Spleen (tissue), 11 donors: ENCODE results near the gene MAS1L. TPM values are rescaled to one million over a fixed set of nuclear protein-coding genes. Genes with fewer than 3 reads are reported as not detected.

Experiments
- DNase-seq: peaks from one replicate; pipeline ENCODE4 v3.0.0-alpha.2; 2020
- H3K27ac ChIP-seq, 8 donors: fragments of 200-600 bp; sonication (generic) in 7 of 8; 1 replicate in 4 of 8; 2 replicates in 4 of 8; pipeline versions ENCODE4 v1.5.0 to v1.8.0; 2016 to 2021; ENCODE audit warnings: inconsistent platforms in 4 of 8, mild to moderate bottlenecking in 4 of 8, moderate library complexity in 1 of 8
- H3K27me3 ChIP-seq, 7 donors: fragments of 200-600 bp; sonication (generic) in 6 of 7; replicated peaks in 1 of 7; 1 replicate in 4 of 7; 2 replicates in 3 of 7; pipeline versions ENCODE4 v1.5.0 to v1.8.0; 2016 to 2021; ENCODE audit warnings: inconsistent platforms in 3 of 7, mild to moderate bottlenecking in 1 of 7
- H3K36me3 ChIP-seq, 6 donors: fragments of 200-600 bp; sonication (generic) in 5 of 6; 1 replicate in 4 of 6; 2 replicates in 2 of 6; pipeline versions ENCODE4 v1.5.0 to v1.8.0; 2016 to 2021; ENCODE audit warnings: inconsistent platforms in 2 of 6
- H3K4me1 ChIP-seq, 6 donors: fragments of 200-600 bp; sonication (generic) in 5 of 6; 1 replicate in 3 of 6; 2 replicates in 3 of 6; pipeline versions ENCODE4 v1.5.0 to v1.8.0; 2016 to 2021; ENCODE audit warnings: inconsistent platforms in 3 of 6
- H3K4me3 ChIP-seq, 8 donors: fragments of 200-600 bp; sonication (generic) in 7 of 8; 1 replicate in 4 of 8; 2 replicates in 4 of 8; pipeline versions ENCODE4 v1.5.0 to v1.8.0; 2016 to 2021; ENCODE audit warnings: inconsistent platforms in 4 of 8, mild to moderate bottlenecking in 4 of 8, moderate library complexity in 2 of 8
- H3K9me3 ChIP-seq, 8 donors: fragments of 200-600 bp; sonication (generic) in 7 of 8; 1 replicate in 4 of 8; 2 replicates in 4 of 8; pipeline versions ENCODE4 v1.5.0 to v1.8.0; 2016 to 2021; ENCODE audit warnings: inconsistent platforms in 4 of 8
- POLR2A ChIP-seq, 3 donors: fragments of 450-650 bp; IDR thresholded peaks; one replicate each; pipeline ENCODE4 v1.5.1; 2017; ENCODE audit warnings: antibody characterized with exemption in 3 of 3, mild to moderate bottlenecking in 1 of 3
- POLR2AphosphoS5 ChIP-seq, 3 donors: sonication (generic); formaldehyde crosslinking; IDR thresholded peaks; one replicate each; pipeline ENCODE4 v1.5.1; 2017; ENCODE audit warnings: antibody characterized with exemption in 3 of 3
- WGBS, 5 donors: extraction: QIAGEN DNeasy Blood & Tissue Kit in 3 of 5; methylation state at CpG; one replicate each; pipeline versions ENCODE4 v1.1.5 to v1.1.7; 2013 to 2018; 5-methylcytosine and 5-hydroxymethylcytosine counted together
- intact Hi-C: fragments of 100-400 bp; cut with DNase I; formaldehyde crosslinking; loops from one replicate; pipeline ENCODE4 v1.15.0; 2023; ENCODE audit warnings: low total_unique reads
- polyA plus RNA-seq, 3 donors: library from polyadenylated mRNA; stranded (reverse); fragments of 200-250 nt; gene quantifications; one replicate each; pipeline ENCODE4 v1.2.1, GENCODE V29; 2013
- total RNA-seq, 7 donors: library from RNA; depleted of rRNA in 3 of 7; stranded (reverse); fragments of >200 nt in 3 of 7; fragmentation: NEBNext Ultra II Directional in 4 of 7; extraction: Animal tissue kit (Norgen Biotek cat#: 25700) in 4 of 7; gene quantifications; one replicate each; pipeline versions ENCODE4 v1.1.0 to v1.2.1, GENCODE V29; 2016 to 2021
- TF ChIP-seq, protein P1 (sequence below), 11 experiments: fragments of 200-600 bp in 7 of 11; fragments of 450-650 bp in 4 of 11; sonication (generic) in 4 of 11; IDR thresholded peaks in 8 of 11; conservative IDR thresholded peaks in 3 of 11; 1 replicate in 7 of 11; 2 replicates in 4 of 11; pipeline versions ENCODE4 v1.4.0 to v1.8.0; 2016 to 2021; ENCODE audit warnings: antibody characterized with exemption in 11 of 11, inconsistent platforms in 4 of 11, mild to moderate bottlenecking in 1 of 11
- donor health status: healthy with polysubstance abuse.
- donor health status: DM: no; HTN: no; CAD: no; lungs with moderate emphysema.
- donor health status: DM: no; HTN: no; CAD: no.
- donor health status: Bipolar disorder and iron deficiency.
- donor health status: healthy.
- donor health status: DM: no; HTN: no; CAD: no.
- donor health status: DM: yes; HTN: yes; CAD: no.

The MAS1L gene
- total and polyA plus RNA-seq, 10 donors: not detected

DNA sequence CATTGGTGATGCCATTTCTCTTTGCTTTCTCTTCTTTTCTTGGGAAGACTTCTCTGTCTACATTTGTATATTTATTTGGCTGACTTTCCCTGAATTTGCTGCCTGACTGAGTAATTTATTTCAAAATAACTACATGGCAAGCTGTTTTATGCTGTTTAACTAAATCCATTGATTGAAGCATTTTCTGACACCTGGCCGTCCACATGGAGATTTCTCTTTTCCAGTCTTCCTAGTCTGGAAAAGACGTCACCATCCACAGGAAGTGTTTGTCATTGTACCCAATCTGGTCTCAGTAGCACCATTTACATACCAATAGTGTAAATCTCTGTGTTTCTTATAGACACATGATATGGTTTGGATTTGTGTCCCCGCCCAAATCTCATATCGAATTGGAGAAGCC is 9.2 kb upstream of the MAS1L start:
- WGBS, 5 donors: 65 to 86% (median 82%) methylated on average over 4 of the region's 4 CpGs
- TF ChIP-seq POLR2A (IDR thresholded peaks at IDR 0.05) (no peak), POLR2AphosphoS5 (IDR thresholded peaks at IDR 0.05) (no peak)
- TF ChIP-seq, protein P1, sequence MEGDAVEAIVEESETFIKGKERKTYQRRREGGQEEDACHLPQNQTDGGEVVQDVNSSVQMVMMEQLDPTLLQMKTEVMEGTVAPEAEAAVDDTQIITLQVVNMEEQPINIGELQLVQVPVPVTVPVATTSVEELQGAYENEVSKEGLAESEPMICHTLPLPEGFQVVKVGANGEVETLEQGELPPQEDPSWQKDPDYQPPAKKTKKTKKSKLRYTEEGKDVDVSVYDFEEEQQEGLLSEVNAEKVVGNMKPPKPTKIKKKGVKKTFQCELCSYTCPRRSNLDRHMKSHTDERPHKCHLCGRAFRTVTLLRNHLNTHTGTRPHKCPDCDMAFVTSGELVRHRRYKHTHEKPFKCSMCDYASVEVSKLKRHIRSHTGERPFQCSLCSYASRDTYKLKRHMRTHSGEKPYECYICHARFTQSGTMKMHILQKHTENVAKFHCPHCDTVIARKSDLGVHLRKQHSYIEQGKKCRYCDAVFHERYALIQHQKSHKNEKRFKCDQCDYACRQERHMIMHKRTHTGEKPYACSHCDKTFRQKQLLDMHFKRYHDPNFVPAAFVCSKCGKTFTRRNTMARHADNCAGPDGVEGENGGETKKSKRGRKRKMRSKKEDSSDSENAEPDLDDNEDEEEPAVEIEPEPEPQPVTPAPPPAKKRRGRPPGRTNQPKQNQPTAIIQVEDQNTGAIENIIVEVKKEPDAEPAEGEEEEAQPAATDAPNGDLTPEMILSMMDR (IDR thresholded peaks at IDR 0.05 in 8 of 11, conservative IDR thresholded peaks at IDR 0.05 in 3 of 11): no peak
- H3K27ac ChIP-seq: no peak overlapping the region
- DNase-seq: no peak
- H3K4me1 ChIP-seq: no peaks in the 10 kb centered on the region
- no peak overlapping the region for H3K4me3 ChIP-seq
- no peaks in the 10 kb centered on the region for H3K36me3 ChIP-seq
- H3K27me3 ChIP-seq: peaks cover 0 to 36% (median 9%) of the 10 kb centered on the region in 7 donors
- intact Hi-C loops: no loop called here
- no peaks in the 10 kb centered on the region for H3K9me3 ChIP-seq

DNA sequence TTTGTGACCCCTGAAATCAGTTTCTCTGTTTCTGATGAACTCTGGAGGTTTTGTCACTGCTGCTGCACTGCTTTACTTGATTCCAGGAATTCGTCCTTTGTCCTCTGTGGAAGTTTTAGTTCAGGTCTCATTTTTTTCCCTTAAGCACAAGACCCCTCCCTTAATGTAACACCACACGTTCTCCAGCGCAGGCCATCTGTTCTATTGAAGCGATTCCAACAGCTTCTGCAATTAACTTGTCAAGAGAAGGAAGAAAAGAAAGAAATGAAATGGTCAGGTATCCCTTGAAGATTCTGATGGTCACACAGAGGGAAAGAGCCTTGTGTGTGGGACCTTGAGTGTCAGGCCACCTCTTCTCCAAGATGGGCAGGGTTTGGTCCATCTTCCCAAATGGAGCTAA is 7.8 kb upstream of the MAS1L start:
- no peak for TF ChIP-seq POLR2AphosphoS5 (IDR thresholded peaks at IDR 0.05)
- TF ChIP-seq, protein P1 (IDR thresholded peaks at IDR 0.05 in 8 of 11, conservative IDR thresholded peaks at IDR 0.05 in 3 of 11): no peak
- no peak for TF ChIP-seq POLR2A (IDR thresholded peaks at IDR 0.05)
- WGBS, 5 donors: 69 to 84% (median 79%) methylated on average over 4 of the region's 4 CpGs

DNA sequence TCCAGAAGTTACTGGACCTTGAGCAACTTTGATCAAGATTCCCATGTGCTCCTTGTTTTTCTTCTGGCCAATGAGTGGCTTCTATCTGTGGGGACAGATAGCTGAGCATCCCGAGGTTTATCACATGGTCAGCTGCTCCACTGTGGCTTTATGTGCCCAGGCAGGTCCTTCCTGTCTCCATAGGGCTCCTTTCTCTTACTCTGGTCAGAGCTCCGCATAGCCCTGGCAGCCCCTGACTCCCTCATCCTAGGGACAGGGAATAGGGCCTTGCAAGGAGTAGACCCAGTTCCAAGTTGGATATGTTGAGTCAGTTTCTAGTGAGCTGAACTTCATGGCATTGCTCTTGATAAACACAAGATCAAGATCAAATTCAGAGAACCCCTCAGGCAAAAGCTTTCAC is 6.4 kb upstream of the MAS1L start:
- no peak for DNase-seq
- Histone ChIP-seq H3K9me3 (no peaks in the 10 kb centered on the region), H3K36me3 (no peaks in the 10 kb centered on the region), H3K27ac (no peak overlapping the region), H3K27me3 (peaks cover 0 to 19% (median 0%) of the 10 kb centered on the region in 7 donors), H3K4me1 (no peaks in the 10 kb centered on the region), H3K4me3 (no peak overlapping the region)
- WGBS, 5 donors: 45 to 79% (median 75%) methylated on average over 2 of the region's 2 CpGs
- TF ChIP-seq POLR2AphosphoS5 (IDR thresholded peaks at IDR 0.05) (no peak), POLR2A (IDR thresholded peaks at IDR 0.05) (no peak)
- TF ChIP-seq, protein P1 (IDR thresholded peaks at IDR 0.05 in 8 of 11, conservative IDR thresholded peaks at IDR 0.05 in 3 of 11): no peak
- intact Hi-C loops: no loop called here

More for the DNA sequence above, 7.8 kb upstream of the MAS1L start:
- Histone ChIP-seq H3K4me1 (no peaks in the 10 kb centered on the region), H3K27ac (no peak overlapping the region), H3K4me3 (no peak overlapping the region), H3K27me3 (peaks cover 0 to 28% (median 2%) of the 10 kb centered on the region in 7 donors), H3K36me3 (no peaks in the 10 kb centered on the region), H3K9me3 (no peaks in the 10 kb centered on the region)
- intact Hi-C loops: no loop called here
- DNase-seq: no peak

DNA sequence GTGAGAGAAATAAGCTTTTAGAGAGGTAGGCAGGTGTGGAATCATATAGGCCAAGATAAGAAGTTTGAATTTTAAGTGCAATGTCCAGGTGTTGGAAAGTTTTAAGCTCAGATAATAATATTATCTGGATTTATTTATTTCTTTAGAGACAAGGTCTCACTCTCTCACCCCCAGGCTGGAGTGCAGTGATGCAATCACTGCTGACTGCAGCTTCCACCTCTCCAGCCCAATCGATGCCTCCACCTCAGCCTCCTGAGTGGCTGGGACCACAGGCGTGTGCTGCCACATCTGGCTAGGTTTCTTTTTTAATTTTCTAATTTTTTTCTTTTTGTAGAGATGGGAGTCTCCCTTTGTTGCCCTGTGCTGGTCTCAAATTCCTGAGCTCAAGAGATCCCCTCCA is 5.5 kb upstream of the MAS1L start:
- intact Hi-C loops: no loop called here
- TF ChIP-seq, protein P1 (IDR thresholded peaks at IDR 0.05 in 8 of 11, conservative IDR thresholded peaks at IDR 0.05 in 3 of 11): no peak
- TF ChIP-seq POLR2A (IDR thresholded peaks at IDR 0.05): no peak
- no peak for TF ChIP-seq POLR2AphosphoS5 (IDR thresholded peaks at IDR 0.05)
- Histone ChIP-seq H3K9me3 (no peaks in the 10 kb centered on the region), H3K27ac (no peak overlapping the region), H3K4me1 (no peaks in the 10 kb centered on the region), H3K4me3 (no peak overlapping the region), H3K27me3 (peaks cover 0 to 23% (median 0%) of the 10 kb centered on the region in 7 donors), H3K36me3 (no peaks in the 10 kb centered on the region)
- 59 to 77% (median 66%) methylated on average over 2 of the region's 2 CpGs for WGBS, 5 donors
- no peak for DNase-seq
